Omental fat pad (tissue), 4 donors: ENCODE data around the gene STK25. TPM values are rescaled to one million over a fixed set of nuclear protein-coding genes. Genes with fewer than 3 reads are reported as not detected.

Experiments used
- ATAC-seq: fragments of 150-250 bp; one replicate; pipeline ENCODE4 v1.9.1; 2016; ENCODE audit warnings: mild to moderate bottlenecking, moderate library complexity; ENCODE audit not compliant: low FRiP score
- DNase-seq: peaks from one replicate; pipeline ENCODE4 v3.0.0-alpha.2; 2019; ENCODE audit warnings: low spot score
- total RNA-seq, 4 donors: library from RNA; depleted of rRNA; stranded (reverse); fragments of >200 nt; gene quantifications; one replicate each; pipeline ENCODE4 v1.1.0, GENCODE V29; 2016
- TF ChIP-seq, protein P1 (sequence below), 3 donors: fragments of 450-650 bp; IDR thresholded peaks; one replicate each; pipeline ENCODE4 v1.5.1; 2016 to 2017; ENCODE audit warnings: antibody characterized with exemption in 3 of 3, mild to moderate bottlenecking in 3 of 3, moderate library complexity in 2 of 3

Gene STK25
- total RNA-seq, 4 donors from 2014 or later, result 103 to 175 (median 126) TPM

DNA sequence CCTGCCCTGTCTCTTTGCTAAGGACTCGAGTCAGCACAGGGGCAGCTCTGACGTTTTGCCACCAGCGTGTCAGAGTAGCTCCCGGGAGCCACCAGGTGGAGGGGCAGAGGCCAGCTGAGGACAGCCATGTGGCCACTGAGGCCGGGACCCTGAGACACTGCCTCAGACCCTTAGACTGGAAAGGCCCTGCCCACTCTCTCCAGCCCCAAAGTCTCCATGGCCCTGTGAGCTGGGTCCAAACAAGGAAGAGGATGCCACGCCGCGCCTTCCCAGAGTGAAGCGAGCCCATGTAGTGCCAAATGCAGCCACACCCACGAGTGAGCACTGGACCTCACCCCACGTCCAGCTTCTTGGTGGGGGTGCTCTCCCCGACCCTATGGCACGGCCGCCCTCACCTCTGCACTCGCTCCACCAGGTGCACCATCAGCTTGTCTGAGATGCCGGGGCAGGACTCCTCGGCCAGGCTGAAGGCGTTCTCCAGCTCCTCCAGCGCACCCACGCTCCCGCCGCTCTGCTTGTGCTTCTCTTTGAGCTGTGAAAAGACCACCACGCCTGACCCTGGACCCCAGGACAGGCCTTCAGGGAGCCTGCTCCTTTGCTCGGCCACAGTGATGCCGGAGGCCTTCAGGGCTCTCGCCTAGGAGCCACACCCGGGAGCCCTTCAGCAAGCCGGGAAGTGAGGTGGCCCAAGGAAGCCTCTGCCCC, 12.2 kb downstream of the STK25 start:
- TF ChIP-seq, protein P1, sequence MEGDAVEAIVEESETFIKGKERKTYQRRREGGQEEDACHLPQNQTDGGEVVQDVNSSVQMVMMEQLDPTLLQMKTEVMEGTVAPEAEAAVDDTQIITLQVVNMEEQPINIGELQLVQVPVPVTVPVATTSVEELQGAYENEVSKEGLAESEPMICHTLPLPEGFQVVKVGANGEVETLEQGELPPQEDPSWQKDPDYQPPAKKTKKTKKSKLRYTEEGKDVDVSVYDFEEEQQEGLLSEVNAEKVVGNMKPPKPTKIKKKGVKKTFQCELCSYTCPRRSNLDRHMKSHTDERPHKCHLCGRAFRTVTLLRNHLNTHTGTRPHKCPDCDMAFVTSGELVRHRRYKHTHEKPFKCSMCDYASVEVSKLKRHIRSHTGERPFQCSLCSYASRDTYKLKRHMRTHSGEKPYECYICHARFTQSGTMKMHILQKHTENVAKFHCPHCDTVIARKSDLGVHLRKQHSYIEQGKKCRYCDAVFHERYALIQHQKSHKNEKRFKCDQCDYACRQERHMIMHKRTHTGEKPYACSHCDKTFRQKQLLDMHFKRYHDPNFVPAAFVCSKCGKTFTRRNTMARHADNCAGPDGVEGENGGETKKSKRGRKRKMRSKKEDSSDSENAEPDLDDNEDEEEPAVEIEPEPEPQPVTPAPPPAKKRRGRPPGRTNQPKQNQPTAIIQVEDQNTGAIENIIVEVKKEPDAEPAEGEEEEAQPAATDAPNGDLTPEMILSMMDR (IDR thresholded peaks at IDR 0.05), result no peak
- ATAC-seq (no peak), DNase-seq (no peak)

DNA sequence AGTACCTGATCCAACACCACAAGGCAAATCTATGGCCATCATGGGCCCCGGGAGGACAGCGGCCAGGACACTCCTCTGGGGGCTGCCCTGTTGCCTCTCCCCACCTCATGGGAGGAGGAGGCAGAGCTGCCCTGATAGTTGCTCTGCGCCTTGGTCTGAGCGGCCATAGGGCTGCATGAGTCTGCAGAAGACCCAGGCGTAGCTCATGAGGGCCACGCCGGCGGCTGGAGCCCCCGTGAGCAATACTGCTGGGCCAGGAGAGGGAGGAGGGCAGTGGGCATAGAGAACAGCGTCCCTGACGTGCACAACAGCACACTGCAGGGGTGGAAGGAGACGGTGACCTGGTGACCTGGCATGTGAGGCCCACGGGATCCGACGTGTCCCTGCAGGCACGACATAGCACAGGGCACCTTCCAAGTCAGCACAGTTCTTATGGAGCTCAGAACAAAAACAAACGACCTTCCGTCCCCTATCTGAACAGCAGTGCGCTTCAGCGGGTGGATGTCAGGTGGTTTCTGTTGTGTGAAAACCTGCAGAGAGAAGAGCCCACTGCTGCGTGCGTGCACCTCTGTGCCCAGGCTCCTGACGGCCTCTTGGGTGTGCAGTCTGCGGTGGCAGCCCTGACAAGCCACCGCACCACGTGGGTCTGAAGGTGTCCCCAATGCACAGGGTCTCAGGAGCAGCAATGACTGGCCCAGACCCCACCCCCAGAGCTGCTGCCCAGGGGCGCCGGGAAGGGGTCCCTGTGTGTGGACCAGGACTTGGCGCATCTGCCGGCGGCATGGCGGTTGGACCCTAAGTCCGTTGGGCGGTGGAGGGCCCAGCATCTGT, 13.0 kb downstream of the STK25 start:
- TF ChIP-seq, protein P1 (IDR thresholded peaks at IDR 0.05), result no peak
- no peak for DNase-seq
- ATAC-seq, result no peak

GRCh38 chr2:241494311-241494908, 14.0 kb downstream of the STK25 start:
- TF ChIP-seq, protein P1 (IDR thresholded peaks at IDR 0.05), result no peak
- no peak for ATAC-seq
- DNase-seq, result no peak

DNA sequence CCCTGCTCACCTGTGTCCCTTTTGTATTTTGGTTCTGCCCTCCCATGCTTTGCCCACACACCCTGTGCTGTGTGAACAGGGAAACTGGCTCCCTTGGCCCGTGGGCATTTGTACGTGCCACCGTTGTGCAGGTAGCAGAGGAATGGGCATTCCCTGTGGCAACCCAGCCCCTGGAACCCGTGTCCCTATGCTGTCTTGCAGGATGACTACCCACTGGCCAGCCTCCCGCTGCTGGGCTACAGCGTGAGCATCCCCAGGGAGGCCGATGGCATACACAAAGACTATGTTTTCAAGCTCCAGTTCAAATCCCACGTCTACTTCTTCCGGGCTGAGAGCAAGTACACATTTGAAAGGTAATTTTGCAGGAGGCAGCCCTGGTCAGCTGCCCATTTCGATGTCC, 15.3 kb downstream of the STK25 start:
- DNase-seq, result no peak
- TF ChIP-seq, protein P1 (IDR thresholded peaks at IDR 0.05), result no peak
- no peak for ATAC-seq

DNA sequence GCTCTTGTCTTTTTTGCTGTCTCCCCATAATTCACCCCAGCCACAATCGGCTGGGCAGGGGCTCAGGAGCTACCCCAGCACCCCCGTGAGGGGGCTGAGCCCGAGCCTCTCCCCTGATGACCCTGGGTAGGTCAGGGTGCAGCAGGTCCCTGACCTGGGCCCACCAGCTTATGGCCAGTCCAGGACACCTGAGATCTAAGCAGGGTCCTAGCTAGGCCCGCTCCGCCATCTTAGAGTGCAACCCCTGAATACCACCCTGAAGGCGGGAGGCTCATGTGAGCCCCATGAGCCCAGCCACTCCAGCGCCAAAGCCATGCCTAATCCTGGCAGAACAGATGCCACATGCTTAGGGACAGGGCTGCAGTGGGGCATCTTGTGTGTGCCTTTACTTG, 16.2 kb downstream of the STK25 start:
- TF ChIP-seq, protein P1 (IDR thresholded peaks at IDR 0.05), result no peak
- DNase-seq, result no peak
- no peak for ATAC-seq

DNA sequence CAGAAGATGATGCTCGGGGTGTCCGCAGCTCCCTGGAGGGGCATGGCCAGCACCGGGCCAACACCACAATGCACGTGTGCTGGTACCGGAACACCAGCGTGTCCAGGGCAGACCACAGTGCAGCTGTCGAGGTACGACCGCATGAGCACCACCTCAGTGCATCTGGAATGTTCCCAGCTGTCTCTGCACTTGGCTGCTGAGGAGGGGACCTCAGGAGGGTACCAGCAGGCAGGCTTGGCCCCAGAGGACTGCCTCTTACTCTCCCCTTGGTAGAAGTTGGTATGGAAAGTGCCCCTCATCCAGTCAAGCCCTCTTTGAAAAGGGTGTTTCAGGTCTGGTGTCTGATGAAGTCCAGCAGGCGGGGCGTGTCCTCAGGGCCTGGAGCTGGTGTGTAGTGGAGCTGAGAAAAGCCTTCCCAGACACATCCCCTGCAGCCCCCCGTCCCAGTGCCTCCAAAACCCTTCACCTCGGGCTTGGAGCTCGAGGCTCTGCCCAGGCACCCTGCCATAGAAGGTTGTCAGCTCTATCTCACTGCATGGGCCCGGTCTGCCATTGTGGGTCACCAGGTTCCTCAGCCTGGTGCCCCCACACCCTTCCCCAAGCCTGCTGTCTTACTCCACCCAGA, 16.7 kb downstream of the STK25 start:
- DNase-seq, result no peak
- ATAC-seq, result no peak
- TF ChIP-seq, protein P1 (IDR thresholded peaks at IDR 0.05), result no peak
